Glomerular visceral epithelial cell (primary cell): ENCODE measurements around the gene GDPD1.

Experiments
- DNase-seq: peaks from one replicate; pipeline ENCODE4 v3.0.0-alpha.2; 2016; ENCODE audit errors: extremely low spot score

Gene GDPD1

GRCh38 chr17:59315866-59316265 lies 95.6 kb downstream of the GDPD1 start:
- no peak for DNase-seq
